GM13977 (cell line): ENCODE results near the gene ZFP90.

Source experiments
- DNase-seq: peaks from one replicate; pipeline ENCODE4 v3.0.0; 2012; ENCODE audit warnings: low spot score
- in situ Hi-C: fragments of 300-500 bp; cut with MboI; formaldehyde crosslinking; loops from one replicate; pipeline ENCODE4 v1.12.0; 2022; ENCODE audit warnings: low sequenced_read_pairs, low pct_unique_long_range_greater_than_20kb, mixed read lengths, inconsistent platforms; ENCODE audit not compliant: unreplicated experiment
- TF ChIP-seq, protein P1 (sequence below): IDR thresholded peaks from 2 replicates; pipeline ENCODE4 v1.5.1; 2012; ENCODE audit warnings: mild to moderate bottlenecking, control low read depth; ENCODE audit not compliant: insufficient read depth; ENCODE audit errors: extremely low read depth, missing control alignments

ZFP90 gene

DNA sequence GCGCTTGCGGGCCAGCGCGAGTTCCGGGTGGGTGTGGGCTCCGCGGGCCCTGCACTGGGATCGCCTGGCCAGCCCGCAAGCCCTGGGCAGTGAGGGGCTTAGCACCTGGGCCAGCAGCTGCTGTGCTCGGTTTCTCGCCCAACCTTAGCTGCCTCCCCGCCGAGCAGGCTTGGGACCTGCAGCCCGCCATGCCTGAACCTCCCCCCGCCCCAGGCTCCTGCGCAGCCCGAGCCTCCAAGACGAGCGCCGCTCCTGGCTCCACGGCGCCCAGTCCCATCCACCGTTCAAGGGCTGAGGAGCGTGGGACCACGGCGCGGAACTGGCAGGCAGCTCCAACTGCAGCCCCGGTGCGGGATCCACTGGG lies 12.3 kb upstream of the ZFP90 start:
- TF ChIP-seq, protein P1, sequence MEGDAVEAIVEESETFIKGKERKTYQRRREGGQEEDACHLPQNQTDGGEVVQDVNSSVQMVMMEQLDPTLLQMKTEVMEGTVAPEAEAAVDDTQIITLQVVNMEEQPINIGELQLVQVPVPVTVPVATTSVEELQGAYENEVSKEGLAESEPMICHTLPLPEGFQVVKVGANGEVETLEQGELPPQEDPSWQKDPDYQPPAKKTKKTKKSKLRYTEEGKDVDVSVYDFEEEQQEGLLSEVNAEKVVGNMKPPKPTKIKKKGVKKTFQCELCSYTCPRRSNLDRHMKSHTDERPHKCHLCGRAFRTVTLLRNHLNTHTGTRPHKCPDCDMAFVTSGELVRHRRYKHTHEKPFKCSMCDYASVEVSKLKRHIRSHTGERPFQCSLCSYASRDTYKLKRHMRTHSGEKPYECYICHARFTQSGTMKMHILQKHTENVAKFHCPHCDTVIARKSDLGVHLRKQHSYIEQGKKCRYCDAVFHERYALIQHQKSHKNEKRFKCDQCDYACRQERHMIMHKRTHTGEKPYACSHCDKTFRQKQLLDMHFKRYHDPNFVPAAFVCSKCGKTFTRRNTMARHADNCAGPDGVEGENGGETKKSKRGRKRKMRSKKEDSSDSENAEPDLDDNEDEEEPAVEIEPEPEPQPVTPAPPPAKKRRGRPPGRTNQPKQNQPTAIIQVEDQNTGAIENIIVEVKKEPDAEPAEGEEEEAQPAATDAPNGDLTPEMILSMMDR = no peak
- no peak for DNase-seq
- in situ Hi-C loops = loop anchor here (25.0 kb wide), 1 partner anchor 611 kb away; the partner anchor contains the start of genes CHTF8 and UTP4

DNA sequence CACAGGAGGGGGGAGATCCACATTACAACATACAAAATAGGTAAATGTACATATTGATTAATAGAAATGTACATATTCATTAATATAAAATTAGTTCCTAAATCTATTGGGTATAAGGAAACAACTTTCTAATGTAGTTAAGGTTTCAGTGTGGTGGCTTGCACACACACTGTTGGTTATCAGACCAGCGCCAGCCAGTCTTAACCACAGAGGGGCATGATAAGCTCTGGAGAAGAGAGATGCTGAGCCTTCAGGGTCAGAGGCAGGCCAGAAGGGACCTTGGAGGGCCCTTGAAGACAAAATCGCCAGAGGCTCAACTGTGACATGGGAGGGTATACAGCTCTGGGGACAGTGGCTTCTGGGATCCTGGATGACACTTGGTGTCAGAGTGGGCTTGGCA lies 10.9 kb upstream of the ZFP90 start:
- DNase-seq = peak; percentile 48
- in situ Hi-C loops = loop anchor here (25.0 kb wide), 1 partner anchor 609 kb away; the partner anchor contains the start of genes CHTF8 and UTP4
- TF ChIP-seq, protein P1 = no peak

DNA sequence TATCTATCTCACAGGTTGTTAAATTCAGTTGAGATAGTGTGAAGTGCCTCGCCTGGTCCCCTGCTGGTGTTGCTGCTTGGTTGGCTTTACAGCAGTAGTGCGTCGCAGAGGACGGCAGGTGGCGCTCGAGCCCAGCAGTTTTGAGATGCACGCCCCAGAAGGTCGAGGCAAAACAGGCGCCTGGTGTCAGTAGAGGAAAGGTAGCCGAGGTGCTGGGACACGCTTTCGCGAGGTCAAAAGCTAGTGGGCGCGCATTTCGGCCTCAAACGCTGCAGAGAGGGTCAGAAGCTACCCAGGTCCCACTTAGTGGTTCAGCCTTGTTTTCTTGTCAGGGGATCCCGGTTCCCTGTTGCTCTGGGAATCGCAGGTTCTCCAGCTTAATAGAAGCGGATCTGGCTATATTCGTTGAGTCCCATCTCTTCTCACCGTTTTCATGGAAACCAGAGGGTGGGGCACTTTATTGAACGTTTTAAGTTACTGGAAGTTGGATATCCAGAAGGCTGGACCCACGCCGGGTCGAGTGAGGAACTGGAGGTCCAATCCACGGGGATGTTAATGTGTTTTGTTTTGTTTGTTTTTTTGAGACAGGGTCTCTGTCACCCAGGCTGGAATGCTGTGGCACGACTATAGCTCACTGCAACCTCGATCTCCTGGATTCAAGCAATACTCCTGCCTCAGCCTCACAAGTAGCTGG lies 10.3 kb upstream of the ZFP90 start:
- in situ Hi-C loops = loop anchor here (25.0 kb wide), 1 partner anchor 608 kb away; the partner anchor contains the start of genes CHTF8 and UTP4
- TF ChIP-seq, protein P1 = peak; percentile 99
- peak; percentile 95 for DNase-seq

DNA sequence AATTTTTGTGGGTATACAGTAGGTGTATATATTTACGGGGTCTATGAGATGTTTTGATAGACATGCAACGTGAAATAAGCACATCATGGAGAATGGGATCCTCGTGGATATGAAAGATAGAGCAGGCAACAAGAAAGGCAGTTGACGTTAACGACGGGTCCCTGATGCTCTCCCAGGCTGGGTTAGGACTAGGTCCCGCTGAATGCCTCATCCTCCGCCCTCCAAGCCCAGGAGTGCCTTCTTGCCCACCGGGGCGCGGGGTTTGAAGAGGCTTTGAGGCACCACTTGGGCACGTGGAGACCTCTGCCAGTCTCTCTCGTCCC lies 9.5 kb upstream of the ZFP90 start:
- in situ Hi-C loops = loop anchor here (25.0 kb wide), 1 partner anchor 608 kb away; the partner anchor contains the start of genes CHTF8 and UTP4

DNA sequence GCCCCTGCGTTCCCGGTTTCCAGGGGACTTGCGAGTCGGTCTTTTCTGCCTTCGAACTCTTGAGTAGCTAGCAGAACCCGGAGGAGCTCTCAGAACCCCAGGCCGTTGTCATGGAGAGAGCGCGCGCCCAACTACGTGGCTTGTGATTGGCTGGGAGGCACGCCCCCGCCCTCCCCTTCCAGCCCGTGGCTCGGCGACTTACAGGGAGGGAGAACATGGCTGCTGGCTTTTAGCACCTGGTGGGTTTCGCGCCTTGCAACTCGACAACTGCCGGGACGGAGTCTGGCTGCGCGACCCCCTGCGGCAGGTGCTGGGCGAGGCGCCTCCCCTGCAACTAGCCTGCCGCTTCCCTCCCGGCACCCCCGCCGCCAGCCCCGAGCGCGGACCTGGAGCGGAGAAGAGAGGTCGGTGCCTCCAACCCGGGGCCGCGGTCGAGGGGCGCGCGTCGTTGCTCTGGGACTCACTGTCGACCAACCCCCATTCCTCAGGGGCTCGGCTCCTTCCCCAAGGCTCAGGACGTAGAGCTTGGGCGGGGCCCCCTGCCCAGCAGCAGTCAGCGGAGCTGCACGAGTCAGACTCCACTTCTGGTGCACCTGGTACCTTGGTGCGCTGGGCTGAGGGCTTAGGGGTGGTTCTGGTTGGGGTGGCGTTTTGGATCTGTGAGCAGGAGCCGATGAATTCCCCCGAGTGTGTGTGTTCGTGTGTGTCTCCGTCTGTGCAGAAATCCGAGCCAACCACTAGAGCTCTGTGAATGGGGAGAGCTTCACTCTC lies 9.0 kb upstream of the ZFP90 start:
- DNase-seq = peak; percentile 99
- TF ChIP-seq, protein P1 = no peak
- in situ Hi-C loops = loop anchor here (25.0 kb wide), 1 partner anchor 607 kb away; the partner anchor contains the start of genes CHTF8 and UTP4

More for the DNA sequence above, 9.5 kb upstream of the ZFP90 start:
- DNase-seq = no peak
- TF ChIP-seq, protein P1 = no peak

DNA sequence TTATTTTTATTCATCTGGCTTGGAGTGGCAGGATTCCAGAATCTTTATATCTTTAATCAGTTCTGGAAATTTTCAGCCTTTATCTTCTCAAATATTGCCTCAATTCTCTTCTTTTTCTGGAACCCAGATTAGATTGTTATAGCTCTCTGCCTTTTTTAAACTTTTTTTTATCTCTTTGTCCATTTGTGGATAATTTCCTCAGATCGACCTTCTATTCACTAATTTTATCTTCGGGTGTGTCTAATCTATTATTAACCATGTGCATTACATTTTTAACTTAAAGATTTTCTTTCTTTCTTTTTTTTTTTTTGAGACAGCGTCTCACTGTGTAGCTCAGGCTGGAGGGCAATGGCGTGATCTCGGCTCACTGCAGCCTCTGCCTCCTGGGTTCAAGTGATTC lies 5.2 kb upstream of the ZFP90 start:
- no peak for DNase-seq
- in situ Hi-C loops = loop anchor here (25.0 kb wide), 1 partner anchor 603 kb away; the partner anchor contains the start of genes CHTF8 and UTP4
- TF ChIP-seq, protein P1 = no peak
